Right renal cortex interstitium (tissue), 3 donors: Measurements from ENCODE around the gene ADAMTS20. TPM values are rescaled to one million over a fixed set of nuclear protein-coding genes. Genes with fewer than 3 reads are reported as not detected.

Experiments
- DNase-seq, 3 donors: peaks; one replicate each; pipeline ENCODE4 v3.0.0-alpha.2; 2013; ENCODE audit warnings: low read depth in 3 of 3, low spot score in 2 of 3
- polyA plus RNA-seq, 3 donors: library from polyadenylated mRNA; unstranded; fragments of 120-200 nt; gene quantifications; one replicate each; pipeline ENCODE4 v1.2.1, GENCODE V29; 2013; ENCODE audit not compliant: insufficient read length in 3 of 3

ADAMTS20 gene
- polyA plus RNA-seq, 3 donors, result 0.61 to 0.76 (median 0.76) TPM

DNA sequence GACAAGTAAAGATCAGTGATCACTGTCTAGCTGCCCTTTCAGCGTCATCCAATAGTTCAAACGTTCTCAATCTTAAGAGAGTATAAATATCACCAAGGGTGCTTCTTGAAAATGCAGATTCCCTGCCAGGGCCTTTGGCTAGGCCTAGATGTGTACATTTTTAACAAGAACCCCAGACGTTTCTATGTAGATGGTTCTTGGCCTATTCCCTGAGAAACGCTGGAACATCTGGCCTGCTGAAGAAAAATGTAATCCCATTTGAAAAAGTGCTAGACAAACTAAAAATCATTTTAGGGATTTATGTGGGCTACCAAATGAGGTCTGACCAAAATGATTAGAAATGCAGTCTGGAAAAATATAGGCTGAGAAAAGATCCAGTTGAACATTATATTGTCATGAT lies 231.7 kb downstream of the ADAMTS20 start:
- DNase-seq, result no peak

GRCh38 chr12:43318021-43318420 lies 234.0 kb downstream of the ADAMTS20 start:
- no peak for DNase-seq

- DNase-seq, result no peak
Observed at GRCh38 chr12:43317156-43317555, 234.8 kb downstream of the ADAMTS20 start.

DNA sequence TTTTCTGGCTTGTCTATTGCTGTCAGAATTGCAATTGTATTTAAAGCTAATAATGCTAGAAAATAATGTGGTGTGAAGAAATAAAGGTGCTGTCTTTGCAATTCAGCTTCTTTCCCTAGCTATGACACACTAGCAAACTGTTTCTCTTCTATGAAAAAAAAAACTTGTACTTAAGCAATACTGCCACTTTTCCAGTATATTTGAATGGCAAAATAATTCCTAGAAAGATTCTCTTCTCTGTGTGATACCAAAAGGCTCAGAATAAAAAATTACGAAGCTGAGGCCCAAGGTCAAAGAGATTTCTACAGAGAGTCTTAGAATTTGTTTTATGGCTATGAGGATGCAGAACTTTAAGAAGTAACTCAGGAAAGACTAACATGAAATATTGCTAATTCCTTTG lies 235.5 kb downstream of the ADAMTS20 start:
- no peak for DNase-seq

- no peak for DNase-seq
Observed at GRCh38 chr12:43315961-43316360, 236.0 kb downstream of the ADAMTS20 start.

- DNase-seq, result no peak
Observed at GRCh38 chr12:43312991-43313505, 239.0 kb downstream of the ADAMTS20 start.

DNA sequence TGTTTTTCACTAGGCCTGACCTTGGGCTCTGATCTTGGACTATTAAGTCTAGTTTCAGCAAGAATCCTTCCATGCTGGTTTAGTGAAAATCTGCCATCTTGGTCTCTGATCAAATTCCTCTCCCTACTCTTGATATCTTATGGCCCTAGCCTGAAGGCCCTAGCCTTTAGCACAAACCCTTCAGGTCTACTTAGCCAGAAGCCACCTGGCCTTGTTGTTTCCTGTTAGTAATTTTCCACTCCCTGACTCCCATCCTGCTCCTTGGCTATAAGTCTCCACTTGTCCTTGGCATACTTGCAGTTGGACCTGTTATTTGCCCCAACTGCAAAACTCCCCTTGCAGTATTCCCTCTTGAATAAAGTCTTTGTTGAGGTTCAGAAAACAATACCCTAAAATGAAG lies 241.4 kb downstream of the ADAMTS20 start:
- DNase-seq, result no peak

- no peak for DNase-seq
Observed at GRCh38 chr12:43309959-43310358, 242.0 kb downstream of the ADAMTS20 start.

- no peak for DNase-seq
Observed at GRCh38 chr12:43308776-43309175, 243.2 kb downstream of the ADAMTS20 start.

GRCh38 chr12:43307126-43307525 lies 244.9 kb downstream of the ADAMTS20 start:
- DNase-seq, result no peak

DNA sequence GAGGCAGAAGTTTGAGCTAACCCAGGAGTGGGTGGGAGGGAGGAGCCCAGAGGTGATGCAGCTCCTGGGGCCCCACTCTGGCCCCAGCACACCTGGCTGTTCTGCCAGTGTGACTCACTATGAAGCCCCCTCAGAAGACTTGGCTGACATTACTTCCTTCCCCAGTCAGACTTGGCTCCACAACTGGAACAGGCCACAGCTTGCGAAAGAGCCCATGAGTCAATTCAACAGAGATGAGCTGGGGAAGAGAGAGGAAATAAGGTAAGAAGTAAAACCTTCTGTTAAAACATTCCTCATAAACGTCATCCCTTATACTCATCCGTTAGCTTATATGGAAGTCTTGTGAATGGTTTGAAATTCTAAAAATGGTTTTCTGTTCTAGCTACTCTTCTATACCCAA lies 245.9 kb downstream of the ADAMTS20 start:
- no peak for DNase-seq

DNA sequence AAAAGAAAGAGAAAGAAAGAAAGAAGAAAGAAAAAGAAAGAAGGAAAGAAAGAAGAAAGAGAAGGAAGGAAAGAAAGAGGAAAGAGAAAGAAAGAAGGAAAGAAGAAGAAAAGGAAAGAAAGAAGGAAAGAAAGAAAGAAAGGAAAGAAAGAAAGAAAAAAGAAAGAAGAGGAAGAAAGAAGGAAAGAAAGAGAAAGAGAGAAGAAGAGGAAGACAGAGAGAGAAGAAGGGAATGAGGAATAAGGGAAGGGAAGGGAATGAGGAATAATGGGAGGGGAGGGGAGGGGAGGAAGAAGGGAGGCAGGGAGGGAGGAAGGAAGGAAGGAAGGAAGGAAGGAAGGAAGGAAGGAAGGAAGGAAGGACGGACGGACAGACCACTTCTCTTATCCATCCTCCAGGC lies 246.9 kb downstream of the ADAMTS20 start:
- DNase-seq, result no peak

Other genes with a start within 250 kb of the ADAMTS20 start
- gene PUS7L, start 206.6 kb upstream of the ADAMTS20 start, polyA plus RNA-seq, result 10 to 100 TPM; 12.4 to 14.7 (median 13.1) TPM
- gene IRAK4, start 206.7 kb upstream of the ADAMTS20 start, polyA plus RNA-seq, result 10 to 100 TPM; 13.3 to 13.7 (median 13.6) TPM